ENCODE results near the gene GPR137C.
A peak's percentile ranks its signal among the peaks of the same experiment; 100 is the strongest.

The GPR137C gene, protein sequence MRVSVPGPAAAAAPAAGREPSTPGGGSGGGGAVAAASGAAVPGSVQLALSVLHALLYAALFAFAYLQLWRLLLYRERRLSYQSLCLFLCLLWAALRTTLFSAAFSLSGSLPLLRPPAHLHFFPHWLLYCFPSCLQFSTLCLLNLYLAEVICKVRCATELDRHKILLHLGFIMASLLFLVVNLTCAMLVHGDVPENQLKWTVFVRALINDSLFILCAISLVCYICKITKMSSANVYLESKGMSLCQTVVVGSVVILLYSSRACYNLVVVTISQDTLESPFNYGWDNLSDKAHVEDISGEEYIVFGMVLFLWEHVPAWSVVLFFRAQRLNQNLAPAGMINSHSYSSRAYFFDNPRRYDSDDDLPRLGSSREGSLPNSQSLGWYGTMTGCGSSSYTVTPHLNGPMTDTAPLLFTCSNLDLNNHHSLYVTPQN

DNA sequence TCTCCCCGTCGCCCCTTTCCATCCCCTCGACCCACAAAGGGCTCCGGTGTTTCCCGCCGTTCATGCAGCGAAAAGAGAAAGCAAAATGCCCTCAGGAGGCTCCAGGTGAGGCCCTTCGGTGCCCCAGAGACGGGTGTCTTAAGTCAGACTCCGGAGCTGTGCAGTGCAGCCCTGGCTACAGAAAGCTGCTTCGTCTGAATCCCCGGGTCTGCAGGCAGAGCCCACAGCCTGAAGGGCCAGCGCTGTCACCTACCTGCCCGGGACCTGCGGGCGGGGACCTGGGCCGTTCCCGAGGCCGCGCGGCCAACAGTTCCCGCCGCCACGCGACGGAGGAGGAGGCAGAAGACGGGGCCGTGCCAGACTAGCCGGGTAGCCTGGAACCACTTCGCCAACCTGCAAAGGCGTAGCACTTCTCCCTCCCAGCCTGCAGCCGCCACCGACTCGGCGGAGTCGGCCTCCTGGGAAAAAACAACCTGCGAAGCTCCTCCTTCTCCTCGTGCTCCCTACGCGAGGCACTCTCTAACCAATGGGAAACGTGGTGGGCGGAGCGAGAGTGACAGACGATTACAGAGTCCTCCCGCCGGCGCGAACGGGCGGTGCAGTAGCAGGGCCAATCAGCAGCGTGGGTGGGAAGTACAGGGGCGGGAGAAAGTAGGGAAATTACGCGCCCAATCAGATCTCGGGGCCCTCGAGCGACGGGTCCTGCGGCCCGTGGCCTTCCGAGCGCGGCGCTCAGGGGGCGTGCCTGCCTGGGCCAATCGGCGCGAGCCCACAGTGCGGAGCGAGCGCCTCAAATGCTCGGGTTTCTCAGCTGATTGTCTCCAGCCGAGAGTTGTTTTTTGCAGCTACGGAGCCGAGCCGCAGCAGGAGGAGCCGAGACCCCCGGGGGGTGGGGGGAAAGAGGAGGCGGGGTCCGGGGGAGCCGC is at the start of gene GPR137C, which contains the start of gene TXNDC16:
Gene GPR137C (plus strand): TSS at position 774 of the 926 bp plus-strand sequence. CDS start 312 bp downstream, outside the sequence.
Gene TXNDC16 (minus strand): TSS at position 443 of the 926 bp plus-strand sequence. CDS start 8,948 bp downstream, outside the sequence.
- DNase-seq, result peak; percentile 100

DNA sequence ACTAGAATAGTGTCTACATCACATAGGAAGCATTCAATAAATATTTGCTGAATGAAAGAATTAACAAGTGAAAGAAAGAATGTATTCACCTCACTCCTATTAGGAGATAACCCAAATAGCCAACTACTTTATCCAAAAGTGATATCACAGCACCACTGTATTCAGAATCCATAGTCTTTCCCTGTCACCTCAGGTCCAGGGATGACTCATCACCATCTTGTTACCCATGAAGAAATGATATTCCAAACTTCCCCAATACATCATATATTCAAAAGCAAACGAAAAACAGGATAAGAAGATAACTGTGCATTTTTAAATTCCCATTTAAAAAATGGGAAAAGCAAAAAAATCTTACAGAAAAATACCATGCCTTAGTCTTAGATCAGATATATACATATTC is 39.4 kb upstream of the GPR137C start:
- no peak for DNase-seq

DNA sequence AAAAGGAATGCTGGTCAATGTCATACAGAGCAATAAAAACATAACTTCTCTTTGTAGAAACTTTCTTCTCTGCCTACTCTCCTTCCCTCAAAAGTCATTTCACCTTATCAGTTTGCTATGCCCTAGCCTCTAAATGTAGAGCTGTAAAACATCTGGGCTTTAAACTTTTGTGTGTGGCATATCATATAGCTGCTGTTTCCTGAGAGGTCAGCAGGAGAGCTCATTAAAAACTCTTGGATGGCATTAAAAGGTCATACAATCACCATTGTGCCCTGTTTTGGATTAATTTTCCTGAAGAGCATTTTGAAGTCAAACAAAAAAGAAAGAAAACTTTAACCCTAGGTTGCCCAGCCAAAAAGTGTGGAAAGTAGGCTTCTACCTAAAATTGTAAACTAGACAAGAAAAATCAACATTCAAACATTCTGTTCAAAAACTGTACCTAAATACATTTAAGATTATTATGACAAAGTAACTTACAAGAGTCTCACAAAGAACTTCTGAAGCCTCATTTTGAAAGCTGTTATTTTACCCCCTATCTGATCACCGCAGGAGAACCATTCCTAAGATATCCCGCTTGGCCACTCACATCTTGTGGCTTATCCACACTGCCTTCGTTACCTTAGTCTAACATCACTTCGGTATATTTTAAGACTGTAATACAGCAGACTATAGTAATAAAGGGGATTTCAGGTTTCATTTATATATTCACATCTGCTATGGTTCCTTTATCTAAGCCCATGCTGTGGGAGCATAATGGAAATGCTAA is 38.4 kb upstream of the GPR137C start:
- no peak for DNase-seq

DNA sequence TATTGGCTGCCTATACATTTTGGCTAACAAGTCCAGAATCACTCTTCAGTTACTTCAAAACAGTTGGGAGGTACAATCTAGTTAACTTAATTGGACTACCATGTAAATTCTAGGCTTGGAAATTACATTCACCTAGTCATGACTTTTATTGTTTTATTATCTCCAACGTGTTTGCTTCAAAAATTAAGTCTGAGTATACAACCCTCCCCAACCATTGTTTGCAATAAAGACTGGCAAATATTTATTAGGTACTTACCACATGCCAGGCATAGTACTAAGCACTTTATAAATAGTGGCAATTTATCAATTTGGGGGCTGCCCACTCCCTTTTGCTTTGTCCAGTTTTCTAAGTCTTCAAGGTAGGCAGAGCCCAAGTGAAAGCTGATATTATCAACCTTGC is 30.6 kb upstream of the GPR137C start:
- DNase-seq, result no peak

DNA sequence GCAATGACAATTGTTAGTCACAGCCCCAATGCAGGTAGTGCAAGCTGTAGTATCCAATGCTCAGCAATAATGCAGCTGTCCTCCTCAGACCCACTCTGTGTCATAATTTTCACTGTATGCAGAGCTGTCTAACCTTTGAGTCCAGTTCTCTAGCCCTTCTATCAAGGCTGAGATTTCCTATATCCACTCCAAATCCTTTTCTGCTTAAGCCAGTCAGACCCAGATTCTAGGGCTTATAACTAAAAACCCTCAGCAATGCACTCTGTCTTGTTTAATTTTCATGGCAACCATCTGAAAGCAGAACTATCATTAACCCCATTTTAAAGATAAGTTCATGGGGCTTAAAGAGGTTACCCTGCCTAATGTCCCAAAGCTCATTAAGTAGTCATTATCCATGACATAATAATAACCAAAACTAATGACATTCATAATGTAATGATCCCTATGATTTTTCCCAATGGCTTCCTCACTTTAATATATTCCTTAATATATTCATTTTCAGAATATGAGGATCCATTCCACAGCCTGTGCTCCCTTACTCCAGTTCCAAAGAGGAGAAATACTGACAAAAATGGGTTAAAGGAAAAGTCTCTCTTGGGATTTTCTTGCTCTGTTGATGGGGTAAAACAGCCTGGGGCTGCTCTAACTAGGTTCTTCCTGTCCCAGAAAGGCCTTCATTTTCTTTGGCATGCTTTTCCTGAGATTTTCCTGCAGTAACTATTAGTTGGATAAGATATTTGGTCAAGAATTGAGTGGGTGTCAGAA is 29.9 kb upstream of the GPR137C start:
- DNase-seq, result no peak

DNA sequence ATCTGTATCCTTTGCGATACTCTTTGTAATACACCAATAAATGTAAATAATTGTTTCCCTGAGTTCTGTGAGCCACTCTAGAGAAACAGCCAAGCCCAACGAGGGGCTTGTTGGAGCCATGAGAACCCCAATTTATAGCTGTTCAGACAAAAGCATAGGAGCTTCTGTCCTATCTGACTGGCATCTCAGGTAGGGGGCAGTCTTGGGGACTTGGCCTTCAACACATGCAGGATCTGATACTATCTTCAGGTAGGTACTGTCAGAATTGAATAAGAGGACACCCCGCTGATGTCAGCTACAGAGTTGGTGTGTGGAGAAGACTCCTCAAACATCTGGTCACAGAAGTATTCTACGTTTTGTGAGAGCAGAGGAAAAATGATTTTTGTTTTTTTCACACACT is 25.6 kb upstream of the GPR137C start:
- DNase-seq, result no peak

DNA sequence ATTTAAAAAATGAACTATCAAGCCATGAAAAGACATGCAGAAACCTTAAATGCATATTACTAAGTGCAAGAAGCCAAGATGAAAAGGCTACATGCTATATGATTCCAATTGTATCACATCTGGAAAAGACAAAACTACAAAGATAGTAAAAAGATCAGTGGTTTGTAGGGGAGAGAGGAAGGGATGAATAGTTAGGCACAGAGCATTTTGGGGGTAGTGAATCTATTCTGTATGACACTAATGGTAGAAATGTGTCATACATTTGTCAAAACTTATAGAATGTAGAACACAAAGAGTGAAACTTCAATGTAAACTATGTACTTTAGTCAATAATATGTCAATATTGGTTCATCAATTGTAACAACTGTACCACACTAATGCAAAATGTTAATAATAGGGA is 21.2 kb upstream of the GPR137C start:
- DNase-seq, result no peak

DNA sequence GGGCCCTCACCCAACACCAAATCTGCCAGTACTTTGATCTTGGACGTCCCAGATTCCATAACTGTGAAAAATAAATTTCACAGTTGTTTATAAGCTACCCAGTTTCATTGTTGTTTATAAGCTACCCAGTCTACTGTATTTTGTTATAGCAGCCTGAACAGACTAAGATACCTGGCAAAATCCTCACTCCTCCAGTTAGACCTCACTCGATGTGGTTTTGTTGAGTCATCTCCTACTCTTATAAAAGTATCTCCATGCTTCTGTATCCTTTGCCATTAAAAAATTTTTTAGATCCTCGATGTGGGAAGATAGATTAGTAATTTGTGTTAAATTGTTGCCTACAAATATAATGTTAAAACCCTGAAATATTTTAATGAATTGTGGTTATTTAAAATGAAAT is 16.4 kb upstream of the GPR137C start:
- no peak for DNase-seq

DNA sequence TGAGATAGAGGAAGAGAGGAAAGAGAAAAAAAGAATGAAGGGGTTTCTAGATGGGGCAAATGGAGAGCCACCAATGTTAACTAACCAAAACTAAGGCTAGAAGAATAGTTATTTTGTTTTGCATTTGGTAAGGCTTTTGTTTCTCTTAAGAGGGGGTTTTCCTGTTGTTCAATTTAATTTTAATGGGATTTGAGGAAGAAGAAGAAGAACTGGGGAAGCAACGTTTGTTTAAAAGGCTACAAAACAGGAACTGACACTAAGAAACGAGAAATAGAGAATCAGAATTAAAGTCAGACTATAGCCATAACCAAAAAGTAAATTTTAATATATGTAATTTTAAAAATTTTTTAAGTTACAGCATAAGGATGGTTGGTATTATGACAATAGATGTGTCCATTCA is 14.0 kb upstream of the GPR137C start:
- no peak for DNase-seq

DNA sequence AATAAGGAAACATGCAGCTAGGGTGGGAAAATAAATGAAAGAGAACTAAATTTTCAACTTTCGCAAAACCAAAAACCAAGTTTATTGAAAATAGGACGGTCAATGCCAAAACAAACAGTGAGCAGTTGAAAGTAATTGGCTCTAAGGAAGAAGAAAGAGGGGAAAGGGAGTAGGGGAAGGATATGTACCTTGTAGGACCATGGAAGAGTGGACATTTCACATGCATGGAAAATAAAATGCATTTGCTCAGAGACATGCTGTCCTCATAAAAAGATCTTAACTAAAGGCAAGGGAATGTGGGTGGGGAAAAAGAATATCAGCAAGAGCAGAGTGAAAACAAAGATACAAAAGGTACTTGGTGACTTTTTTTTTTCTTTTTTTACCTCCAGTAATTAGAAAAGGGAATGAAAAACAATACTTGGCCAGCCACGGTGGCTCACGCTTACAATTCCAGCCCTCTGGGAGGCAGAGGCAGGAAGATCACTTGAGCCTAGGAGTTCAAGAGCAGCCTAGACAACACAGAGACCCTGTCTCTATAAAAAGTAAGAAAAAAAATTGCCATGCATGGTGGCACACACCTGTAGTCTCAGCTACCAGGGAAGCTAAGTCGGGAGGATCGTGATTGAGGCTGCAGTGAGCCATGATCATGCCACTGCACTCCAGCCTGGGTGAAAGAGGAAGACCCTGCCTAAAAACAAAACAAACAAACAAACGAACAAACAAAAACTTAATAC is 6.9 kb upstream of the GPR137C start:
- DNase-seq, result no peak

DNA sequence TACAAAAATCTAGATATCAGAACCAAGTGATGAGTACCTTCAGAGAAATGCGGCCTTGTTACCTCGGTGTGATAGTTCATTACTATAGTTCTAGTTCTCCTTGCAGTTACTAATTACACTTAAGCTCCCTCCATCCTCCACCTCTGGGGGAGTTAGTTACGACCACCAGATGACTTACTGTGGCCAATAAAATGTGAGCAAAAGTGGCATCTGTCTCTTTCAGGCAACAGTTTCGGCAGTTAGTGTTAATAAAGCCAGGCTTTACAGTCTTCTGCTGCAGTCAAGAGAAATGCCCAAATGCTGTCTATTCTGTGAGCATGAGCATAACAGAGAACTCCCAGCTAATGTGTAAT is 6.3 kb upstream of the GPR137C start:
- DNase-seq, result no peak

DNA sequence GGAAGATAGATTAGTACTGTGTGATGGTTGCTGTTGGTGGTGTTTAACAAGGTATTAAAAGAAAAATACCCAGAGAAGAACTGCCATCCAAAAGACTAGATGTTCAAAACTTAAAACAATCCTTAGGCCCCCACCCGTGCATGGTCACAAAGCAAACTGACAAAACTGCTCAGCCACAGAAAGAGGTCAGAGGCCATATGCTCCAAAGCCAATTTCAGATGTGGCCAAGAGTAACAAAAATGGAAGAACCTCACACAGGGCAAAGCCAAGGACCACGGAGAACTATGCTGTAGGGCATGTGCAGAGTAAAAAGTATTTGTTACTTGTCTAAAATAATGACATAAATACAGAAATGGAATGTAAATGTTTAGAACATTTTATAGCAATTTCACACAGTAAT is 5.6 kb upstream of the GPR137C start:
- no peak for DNase-seq

DNA sequence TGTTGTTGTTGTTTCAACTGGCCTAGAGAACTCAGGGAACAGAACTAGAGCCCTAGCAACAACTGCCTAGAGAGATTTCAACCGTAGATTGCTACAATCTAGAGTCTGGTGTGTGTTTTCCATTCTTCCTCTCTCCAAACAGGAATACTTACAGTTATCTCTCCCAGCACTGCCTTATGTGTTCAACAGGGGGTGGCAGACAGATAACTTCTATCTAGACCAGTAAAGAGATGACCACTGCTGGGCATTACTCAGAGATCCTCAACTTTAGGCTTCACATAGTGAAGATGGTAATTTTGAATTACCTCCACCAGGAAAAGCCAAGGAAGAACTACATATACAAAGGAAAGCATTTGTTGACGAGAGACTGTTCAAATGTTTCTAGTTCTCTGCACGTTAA is 5.1 kb upstream of the GPR137C start:
- no peak for DNase-seq

DNA sequence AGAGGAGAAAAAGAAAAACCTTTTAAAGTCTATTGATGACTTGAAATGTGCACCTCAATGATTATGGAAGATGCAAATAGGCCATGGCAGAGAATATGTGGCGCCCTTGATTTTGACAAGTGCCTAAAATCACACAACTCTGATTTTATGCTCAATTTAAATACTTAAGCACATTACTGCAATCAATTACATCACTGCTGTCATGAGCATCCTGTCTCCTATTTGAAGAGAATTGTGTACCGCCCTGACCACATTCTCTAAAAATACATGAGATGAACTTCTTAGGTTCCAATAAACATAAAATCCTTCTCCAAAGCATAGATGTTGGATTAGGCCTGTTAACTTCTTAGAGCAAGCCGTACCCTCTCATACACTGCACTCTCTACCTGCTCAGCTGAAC is 2.0 kb upstream of the GPR137C start:
- DNase-seq, result no peak

DNA sequence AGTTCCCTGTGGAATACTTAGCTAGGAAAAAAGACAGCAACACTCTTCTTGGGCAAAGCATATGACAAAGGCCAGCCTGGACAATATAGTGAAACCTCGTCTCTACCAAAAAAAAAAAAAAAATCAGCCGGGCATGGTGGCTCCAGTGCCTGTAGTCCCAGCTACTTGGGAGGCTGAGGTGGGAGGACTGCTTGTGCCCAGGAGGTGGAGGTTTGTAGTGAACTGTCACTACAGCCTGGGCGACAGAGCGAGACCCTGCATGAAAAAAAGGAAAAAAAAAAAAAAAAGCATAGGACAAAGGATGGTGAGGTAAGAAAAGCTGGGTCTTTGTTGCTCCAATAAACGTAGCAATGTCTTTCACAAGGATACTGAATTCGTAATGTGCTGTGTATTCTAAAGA is 1.4 kb upstream of the GPR137C start:
- no peak for DNase-seq

DNA sequence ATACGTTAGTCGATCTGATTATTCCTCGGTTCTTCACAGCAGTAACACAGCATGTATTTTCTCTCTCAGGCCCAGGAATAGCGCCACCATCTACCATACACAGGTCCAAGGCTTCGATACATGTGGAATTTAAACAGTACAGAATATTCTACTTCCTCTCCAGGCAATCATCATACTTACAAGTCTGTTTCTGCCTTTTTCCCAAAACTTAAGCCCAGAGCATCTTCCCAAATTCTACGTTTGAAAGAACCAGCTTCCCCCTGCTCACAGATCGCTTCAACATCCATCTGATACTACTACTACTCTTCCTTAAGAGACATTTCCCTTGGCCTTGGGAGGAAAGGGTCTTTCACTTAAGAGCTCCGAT is 957 bp upstream of the GPR137C start:
- DNase-seq, result no peak

DNA sequence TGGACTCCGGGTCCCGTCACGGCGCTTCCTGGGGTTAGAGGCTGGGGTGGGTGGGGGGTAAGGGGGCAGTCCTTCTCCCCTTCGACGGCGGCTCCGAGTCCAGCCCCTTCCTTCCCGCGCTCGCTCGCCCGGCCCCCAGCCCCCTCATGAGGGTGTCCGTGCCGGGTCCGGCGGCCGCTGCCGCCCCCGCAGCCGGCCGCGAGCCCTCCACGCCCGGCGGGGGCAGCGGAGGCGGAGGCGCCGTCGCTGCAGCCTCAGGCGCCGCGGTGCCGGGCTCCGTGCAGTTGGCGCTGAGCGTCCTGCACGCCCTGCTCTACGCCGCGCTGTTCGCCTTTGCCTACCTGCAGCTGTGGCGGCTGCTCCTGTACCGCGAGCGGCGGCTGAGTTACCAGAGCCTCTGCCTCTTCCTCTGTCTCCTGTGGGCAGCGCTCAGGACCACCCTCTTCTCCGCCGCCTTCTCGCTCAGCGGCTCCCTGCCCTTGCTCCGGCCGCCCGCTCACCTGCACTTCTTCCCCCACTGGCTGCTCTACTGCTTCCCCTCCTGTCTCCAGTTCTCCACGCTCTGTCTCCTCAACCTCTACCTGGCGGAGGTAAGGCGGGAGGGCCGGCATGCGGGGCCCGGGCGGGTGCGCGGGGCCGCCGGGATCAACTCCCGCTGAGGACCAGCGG is 500 bp downstream of the GPR137C start:
- peak; percentile 45 for DNase-seq

DNA sequence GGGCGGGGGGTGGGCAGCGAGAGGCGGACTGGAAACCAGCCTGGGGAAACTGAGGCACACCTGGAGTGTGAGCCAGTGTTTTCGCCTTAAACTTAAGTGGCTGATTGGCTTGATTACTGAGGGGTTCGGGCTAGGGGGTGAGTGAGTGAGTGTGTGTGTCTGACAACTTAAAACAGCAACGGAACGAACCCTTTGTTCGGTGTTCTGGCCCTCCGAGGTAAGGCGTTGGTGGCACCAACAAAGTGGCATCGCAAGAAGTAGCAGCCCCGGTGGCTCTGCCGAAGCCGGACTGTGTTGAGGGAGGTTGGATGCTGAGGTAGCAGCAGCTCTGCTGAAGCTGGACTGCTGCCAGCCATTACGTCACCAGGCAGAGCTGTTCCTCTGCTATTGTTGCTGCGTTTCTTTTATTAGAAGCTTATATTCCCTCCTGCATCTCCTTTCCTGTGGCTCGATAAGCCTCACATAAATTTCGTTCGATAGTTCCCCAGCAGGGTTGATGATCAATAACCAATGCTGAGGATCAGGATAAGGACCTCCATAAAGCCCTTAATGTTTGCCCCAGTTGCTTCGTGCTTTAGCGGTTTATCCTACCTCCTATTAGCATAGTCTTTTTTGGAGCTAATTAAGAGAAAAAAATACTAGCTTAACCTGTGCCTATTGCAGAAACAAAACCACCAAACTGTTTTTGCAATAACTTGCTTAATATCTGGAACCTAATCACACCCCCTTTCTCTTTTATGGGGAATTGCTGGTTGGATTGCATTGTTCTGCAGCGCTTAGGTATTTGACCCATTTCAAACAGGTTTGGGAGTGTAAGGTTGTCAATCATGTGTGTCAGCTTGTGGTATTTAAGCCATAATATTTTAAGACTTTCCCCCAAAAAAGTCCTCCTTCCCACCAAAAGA is 1.3 kb downstream of the GPR137C start:
- peak; percentile 79 for DNase-seq

DNA sequence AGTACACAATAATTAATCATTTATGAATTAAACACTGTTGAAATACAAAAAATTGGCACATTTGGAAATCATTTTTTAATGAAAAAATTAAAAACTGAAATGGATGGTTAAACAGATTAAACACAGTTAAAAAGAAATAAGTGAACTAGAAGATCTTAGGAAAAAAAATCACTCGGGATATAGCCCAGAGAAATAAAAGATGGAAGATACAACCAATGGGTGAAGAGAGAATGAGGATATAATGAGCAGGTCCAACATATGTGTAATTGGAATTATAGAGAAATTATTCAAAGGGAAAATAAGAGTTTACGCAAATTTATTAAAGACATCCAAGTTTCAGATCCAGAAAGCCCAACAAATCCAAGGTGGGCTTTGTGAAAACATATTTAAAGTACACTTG is 6.1 kb downstream of the GPR137C start:
- DNase-seq, result no peak

DNA sequence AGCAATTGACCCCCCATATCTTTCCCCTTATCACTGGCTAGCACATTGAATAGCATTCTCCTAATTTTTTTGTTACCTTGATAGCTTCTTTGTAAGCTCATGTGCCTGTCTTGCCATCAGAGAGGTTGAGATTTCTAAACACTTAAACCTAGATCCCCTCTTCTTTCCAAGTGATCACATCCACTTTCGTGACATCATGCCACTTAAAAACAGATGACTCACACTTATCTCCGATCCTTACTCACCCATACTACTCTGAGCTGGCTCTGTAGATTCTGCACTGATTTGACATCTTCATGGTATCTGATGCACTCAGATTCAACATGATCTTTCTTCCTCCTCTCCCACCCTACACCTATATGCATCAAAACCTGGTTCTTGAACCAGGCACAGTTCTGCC is 10.5 kb downstream of the GPR137C start:
- DNase-seq, result no peak

All from activated naive CD4-positive, alpha-beta T cell treated with Interleukin-2 at 50 U/mL for 16 hours (primary cell).